ENCODE data around the gene C11orf68. TPM values are rescaled to one million over a fixed set of nuclear protein-coding genes. Genes with fewer than 3 reads are reported as not detected.

The C11orf68 gene
- 58.3 to 75.5 TPM (median 60.6 TPM) in 5 replicates for total RNA-seq (2022; extraction: Qiagen RNA extraction; ENCODE audit: low read depth)

GRCh38 chr11:65918211-65919140 lies at the start of gene C11orf68:
TSS of gene C11orf68 (minus strand) at chr11:65919062. CDS start at chr11:65919031, 31 bp downstream.

GRCh38 chr11:65961267-65962140 lies 42.6 kb upstream of the C11orf68 start, which contains the start of gene SART1:
TSS of gene SART1 (plus strand) at chr11:65961734. CDS start at chr11:65961781, 47 bp downstream.

GRCh38 chr11:65945430-65945911 lies 26.6 kb upstream of the C11orf68 start, which contains the start of gene TSGA10IP:
TSS of gene TSGA10IP (plus strand) at chr11:65945480. CDS start at chr11:65945676, 196 bp downstream.

GRCh38 chr11:65919141-65919572 lies 295 bp upstream of the C11orf68 start, which contains the start of gene DRAP1:
TSS of gene DRAP1 (plus strand) at chr11:65919426. CDS start at chr11:65919502, 76 bp downstream.

GRCh38 chr11:65900125-65900898 lies 18.6 kb downstream of the C11orf68 start, which contains the start of gene FOSL1:
TSS of gene FOSL1 (minus strand) at chr11:65900388. CDS start at chr11:65900339, 49 bp downstream.

GRCh38 chr11:65890324-65891218 lies 28.3 kb downstream of the C11orf68 start, which contains the start of gene CCDC85B:
TSS of gene CCDC85B (plus strand) at chr11:65890673. CDS start at chr11:65890784, 111 bp downstream.

GRCh38 chr11:65888163-65888814 lies 30.6 kb downstream of the C11orf68 start, which contains the start of gene FIBP:
TSS of gene FIBP (minus strand) at chr11:65888471. CDS start at chr11:65888418, 53 bp downstream.

GRCh38 chr11:65879617-65880016 lies 39.2 kb downstream of the C11orf68 start, which contains the start of gene CTSW:
TSS of gene CTSW (plus strand) at chr11:65879837. CDS start at chr11:65879855, 18 bp downstream.

GRCh38 chr11:65872586-65873317 lies 46.1 kb downstream of the C11orf68 start, which contains the start of gene EFEMP2:
TSS of gene EFEMP2 (minus strand) at chr11:65872800. CDS start at chr11:65872354, 446 bp downstream.

Other genes starting within 250 kb of the C11orf68 start
- 44.8 to 54.2 TPM (median 47.0 TPM) in 5 replicates for gene KAT5, start 206.8 kb downstream of the C11orf68 start, total RNA-seq (2022; extraction: Qiagen RNA extraction; ENCODE audit: low read depth)
- 23.8 to 48.1 TPM (median 44.1 TPM) in 5 replicates for gene RNASEH2C, start 198.3 kb downstream of the C11orf68 start, total RNA-seq (2022; extraction: Qiagen RNA extraction; ENCODE audit: low read depth)
- gene AP5B1, start 138.1 kb downstream of the C11orf68 start, total RNA-seq (2022; extraction: Qiagen RNA extraction; ENCODE audit: low read depth), result 10.0 to 13.8 TPM (median 11.8 TPM) in 5 replicates
- gene OVOL1, start 132.0 kb downstream of the C11orf68 start, total RNA-seq (2022; extraction: Qiagen RNA extraction; ENCODE audit: low read depth), result 0.02 to 0.08 TPM (median 0.02 TPM) in 3 of 5 replicates, not detected in the others
- 0.06 to 0.14 TPM (median 0.11 TPM) in 4 of 5 replicates, not detected in the other for gene SNX32, start 85.1 kb downstream of the C11orf68 start, total RNA-seq (2022; extraction: Qiagen RNA extraction; ENCODE audit: low read depth)
- gene CFL1, start 60.9 kb downstream of the C11orf68 start, total RNA-seq (2022; extraction: Qiagen RNA extraction; ENCODE audit: low read depth), result 2,114 to 2,300 TPM (median 2,193 TPM) in 5 replicates
- 24.8 to 34.5 TPM (median 33.9 TPM) in 5 replicates for gene MUS81, start 58.6 kb downstream of the C11orf68 start, total RNA-seq (2022; extraction: Qiagen RNA extraction; ENCODE audit: low read depth)
- 0.67 to 2.1 TPM (median 1.4 TPM) in 5 replicates for gene EFEMP2, start 46.3 kb downstream of the C11orf68 start, total RNA-seq (2022; extraction: Qiagen RNA extraction; ENCODE audit: low read depth)
- 0.09 TPM in 1 of 5 replicates, not detected in the others for gene CTSW, start 39.2 kb downstream of the C11orf68 start, total RNA-seq (2022; extraction: Qiagen RNA extraction; ENCODE audit: low read depth)
- 74.2 to 92.5 TPM (median 85.4 TPM) in 5 replicates for gene FIBP, start 30.6 kb downstream of the C11orf68 start, total RNA-seq (2022; extraction: Qiagen RNA extraction; ENCODE audit: low read depth)
- 21.7 to 51.3 TPM (median 42.0 TPM) in 5 replicates for gene CCDC85B, start 28.4 kb downstream of the C11orf68 start, total RNA-seq (2022; extraction: Qiagen RNA extraction; ENCODE audit: low read depth)
- gene FOSL1, start 18.7 kb downstream of the C11orf68 start, total RNA-seq (2022; extraction: Qiagen RNA extraction; ENCODE audit: low read depth), result 176 to 296 TPM (median 205 TPM) in 5 replicates
- 204 to 286 TPM (median 228 TPM) in 5 replicates for gene DRAP1, start 364 bp upstream of the C11orf68 start, total RNA-seq (2022; extraction: Qiagen RNA extraction; ENCODE audit: low read depth)
- not detected in 5 replicates for gene TSGA10IP, start 26.4 kb upstream of the C11orf68 start, total RNA-seq (2022; extraction: Qiagen RNA extraction; ENCODE audit: low read depth)
- 43.7 to 71.8 TPM (median 59.1 TPM) in 5 replicates for gene SART1, start 42.7 kb upstream of the C11orf68 start, total RNA-seq (2022; extraction: Qiagen RNA extraction; ENCODE audit: low read depth)
- 41.2 to 48.0 TPM (median 43.0 TPM) in 5 replicates for gene EIF1AD, start 83.1 kb upstream of the C11orf68 start, total RNA-seq (2022; extraction: Qiagen RNA extraction; ENCODE audit: low read depth)
- 374 to 484 TPM (median 463 TPM) in 5 replicates for gene BANF1, start 83.4 kb upstream of the C11orf68 start, total RNA-seq (2022; extraction: Qiagen RNA extraction; ENCODE audit: low read depth)
- not detected in 5 replicates for gene CST6, start 92.9 kb upstream of the C11orf68 start, total RNA-seq (2022; extraction: Qiagen RNA extraction; ENCODE audit: low read depth)
- gene CATSPER1, start 107.4 kb upstream of the C11orf68 start, total RNA-seq (2022; extraction: Qiagen RNA extraction; ENCODE audit: low read depth), result 0.53 to 2.1 TPM (median 1.5 TPM) in 5 replicates
- gene GAL3ST3, start 130.1 kb upstream of the C11orf68 start, total RNA-seq (2022; extraction: Qiagen RNA extraction; ENCODE audit: low read depth), result not detected in 5 replicates
- gene SF3B2, start 133.3 kb upstream of the C11orf68 start, total RNA-seq (2022; extraction: Qiagen RNA extraction; ENCODE audit: low read depth), result 168 to 185 TPM (median 175 TPM) in 5 replicates
- gene PACS1, start 151.2 kb upstream of the C11orf68 start, total RNA-seq (2022; extraction: Qiagen RNA extraction; ENCODE audit: low read depth), result 49.5 to 72.3 TPM (median 60.7 TPM) in 5 replicates